Neural crest cell (in vitro differentiated cells): ENCODE results near the gene CDH26. TPM values are rescaled to one million over a fixed set of nuclear protein-coding genes. Genes with fewer than 3 reads are reported as not detected.
A peak's percentile ranks its signal among the peaks of the same experiment; 100 is the strongest.

ENCODE experiments used
- DNase-seq: peaks from one replicate; pipeline ENCODE4 v3.0.0; 2021; ENCODE audit warnings: low read depth, mixed read lengths, low spot score
- H3K27ac Mint-ChIP-seq: one replicate; pipeline ENCODE4 v1.8.0; 2021; ENCODE audit warnings: mild to moderate bottlenecking, mixed read lengths; ENCODE audit not compliant: unreplicated experiment
- H3K27me3 Mint-ChIP-seq: 2 replicates; pipeline ENCODE4 v1.8.0; 2021; ENCODE audit warnings: low read depth, mild to moderate bottlenecking, mixed read lengths
- H3K36me3 Mint-ChIP-seq: 2 replicates; pipeline ENCODE4 v1.8.0; 2021; ENCODE audit warnings: low read depth, mild to moderate bottlenecking, mixed read lengths
- H3K4me1 Mint-ChIP-seq: 2 replicates; pipeline ENCODE4 v1.8.0; 2021; ENCODE audit warnings: mixed read lengths
- H3K4me3 Mint-ChIP-seq: one replicate; pipeline ENCODE4 v1.8.0; 2021; ENCODE audit warnings: mild to moderate bottlenecking, mixed read lengths
- H3K9me3 Mint-ChIP-seq: 2 replicates; pipeline ENCODE4 v1.8.0; 2021; ENCODE audit warnings: mixed read lengths
- total RNA-seq: library from RNA; stranded (reverse); gene quantifications from 2 replicates; pipeline ENCODE4 v1.2.1, GENCODE V29; 2021
- TF ChIP-seq, protein P1 (sequence below): fragments of 200-600 bp; sonication (generic); conservative IDR thresholded peaks from 2 replicates; pipeline ENCODE4 v1.5.0; 2021; ENCODE audit warnings: antibody characterized with exemption, mild to moderate bottlenecking

Gene CDH26
- total RNA-seq, 1 donor from 2014 or later: 0.89 TPM

DNA sequence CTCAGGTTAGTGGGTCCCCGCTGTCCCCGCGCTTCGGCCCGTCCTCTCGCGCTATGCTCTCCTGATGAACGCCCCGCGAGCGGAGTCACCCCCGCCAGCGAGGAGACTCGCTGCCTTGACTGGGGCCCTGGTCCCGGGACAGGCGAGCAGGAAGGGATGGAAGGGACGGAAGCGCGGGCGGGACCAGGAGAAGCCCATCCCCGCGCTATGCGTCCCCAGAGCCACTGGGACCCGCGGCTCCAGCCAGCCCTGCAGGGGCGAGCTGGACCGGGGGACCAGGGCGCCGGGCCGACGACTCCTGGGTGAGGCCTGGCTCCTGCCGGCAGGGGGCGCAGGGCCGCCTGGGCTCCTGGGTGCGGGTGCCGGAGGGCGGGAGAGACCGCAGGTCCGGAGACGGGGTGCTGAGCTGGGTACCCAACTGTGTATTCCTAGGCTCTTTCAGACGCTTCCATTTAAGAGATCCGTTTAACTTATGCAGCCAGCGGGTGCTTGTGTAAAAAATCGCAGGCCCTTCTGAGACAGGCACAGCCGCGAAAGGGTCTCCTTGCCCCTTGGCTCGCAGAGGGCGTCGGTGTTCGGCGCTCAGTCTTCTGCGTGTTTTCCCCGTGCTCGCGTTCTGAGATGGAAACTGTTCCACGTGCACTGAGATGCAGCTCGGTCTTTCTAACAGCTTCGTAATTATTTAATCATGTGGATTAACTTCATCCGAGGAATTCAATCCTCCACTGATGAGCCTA, 24.2 kb upstream of the CDH26 start:
- no peak overlapping the region for H3K27ac Mint-ChIP-seq
- H3K4me1 Mint-ChIP-seq: peaks cover 39% of the 10 kb centered on the region
- no peaks in the 10 kb centered on the region for H3K9me3 Mint-ChIP-seq
- no peaks in the 10 kb centered on the region for H3K36me3 Mint-ChIP-seq
- H3K4me3 Mint-ChIP-seq: peak overlapping the region; percentile 88
- H3K27me3 Mint-ChIP-seq: peaks cover 4% of the 10 kb centered on the region
- peak; percentile 75 for DNase-seq
- TF ChIP-seq, protein P1, sequence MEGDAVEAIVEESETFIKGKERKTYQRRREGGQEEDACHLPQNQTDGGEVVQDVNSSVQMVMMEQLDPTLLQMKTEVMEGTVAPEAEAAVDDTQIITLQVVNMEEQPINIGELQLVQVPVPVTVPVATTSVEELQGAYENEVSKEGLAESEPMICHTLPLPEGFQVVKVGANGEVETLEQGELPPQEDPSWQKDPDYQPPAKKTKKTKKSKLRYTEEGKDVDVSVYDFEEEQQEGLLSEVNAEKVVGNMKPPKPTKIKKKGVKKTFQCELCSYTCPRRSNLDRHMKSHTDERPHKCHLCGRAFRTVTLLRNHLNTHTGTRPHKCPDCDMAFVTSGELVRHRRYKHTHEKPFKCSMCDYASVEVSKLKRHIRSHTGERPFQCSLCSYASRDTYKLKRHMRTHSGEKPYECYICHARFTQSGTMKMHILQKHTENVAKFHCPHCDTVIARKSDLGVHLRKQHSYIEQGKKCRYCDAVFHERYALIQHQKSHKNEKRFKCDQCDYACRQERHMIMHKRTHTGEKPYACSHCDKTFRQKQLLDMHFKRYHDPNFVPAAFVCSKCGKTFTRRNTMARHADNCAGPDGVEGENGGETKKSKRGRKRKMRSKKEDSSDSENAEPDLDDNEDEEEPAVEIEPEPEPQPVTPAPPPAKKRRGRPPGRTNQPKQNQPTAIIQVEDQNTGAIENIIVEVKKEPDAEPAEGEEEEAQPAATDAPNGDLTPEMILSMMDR: peak; percentile 97

DNA sequence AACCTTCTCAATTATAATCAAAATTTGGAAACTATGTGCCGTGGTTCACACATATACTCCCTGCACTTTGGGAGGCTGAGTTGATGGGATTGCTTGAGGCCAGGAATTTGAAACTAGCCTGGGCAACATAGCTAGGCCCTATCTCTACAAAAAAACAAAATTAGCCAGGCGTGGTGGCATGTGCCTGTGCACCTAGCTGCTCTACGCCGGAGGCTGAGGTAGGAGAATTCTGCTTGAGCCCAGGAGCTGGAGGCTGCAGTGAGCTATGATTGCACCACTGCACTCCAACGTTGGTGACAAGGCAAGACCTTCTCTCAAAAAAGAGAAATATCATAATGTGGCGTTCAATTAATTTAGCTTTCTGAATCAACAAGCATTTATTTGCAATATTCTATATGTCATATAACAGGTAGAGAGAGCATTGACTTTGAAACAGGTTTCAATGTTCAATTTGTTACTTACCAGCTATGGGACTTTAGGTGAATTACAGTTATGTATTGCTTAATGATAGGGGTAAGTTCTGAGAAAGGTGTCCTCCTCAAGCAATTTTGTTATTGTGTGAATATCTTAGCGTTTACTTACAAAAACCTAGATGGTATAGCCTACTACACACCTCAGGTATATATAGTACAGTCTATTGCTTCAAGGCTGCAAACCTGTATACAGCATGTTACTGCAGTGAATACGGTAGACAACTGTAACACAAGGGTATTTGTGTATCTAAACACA, 22.6 kb upstream of the CDH26 start:
- Mint-ChIP-seq H3K4me3 (peak overlapping the region; percentile 64), H3K36me3 (no peaks in the 10 kb centered on the region), H3K27ac (no peak overlapping the region), H3K4me1 (peaks cover 42% of the 10 kb centered on the region), H3K9me3 (no peaks in the 10 kb centered on the region), H3K27me3 (peaks cover 4% of the 10 kb centered on the region)
- TF ChIP-seq, protein P1: no peak
- no peak for DNase-seq

DNA sequence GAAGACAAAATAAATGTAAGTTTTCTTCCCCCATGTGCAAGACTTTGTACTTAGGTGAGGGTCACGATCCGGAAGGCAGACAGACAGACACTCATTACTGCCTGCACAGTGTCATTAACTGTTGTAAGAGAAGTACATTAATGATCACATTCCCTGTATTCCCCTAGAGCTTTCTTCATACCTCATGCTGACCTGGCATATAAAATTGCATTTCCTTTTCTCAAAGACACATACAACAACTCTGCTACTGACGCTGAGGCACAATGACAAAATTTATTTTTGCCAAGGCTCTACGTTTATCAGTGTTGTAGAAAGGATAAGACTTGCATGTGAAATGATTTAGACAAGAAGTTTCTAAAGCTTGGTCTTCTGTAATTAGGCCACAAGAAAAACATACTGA, 21.8 kb upstream of the CDH26 start:
- TF ChIP-seq, protein P1: no peak
- H3K27me3 Mint-ChIP-seq: peaks cover 4% of the 10 kb centered on the region
- H3K27ac Mint-ChIP-seq: no peak overlapping the region
- H3K4me1 Mint-ChIP-seq: peaks cover 45% of the 10 kb centered on the region
- no peaks in the 10 kb centered on the region for H3K9me3 Mint-ChIP-seq
- DNase-seq: no peak
- peak overlapping the region; percentile 64 for H3K4me3 Mint-ChIP-seq
- H3K36me3 Mint-ChIP-seq: no peaks in the 10 kb centered on the region

DNA sequence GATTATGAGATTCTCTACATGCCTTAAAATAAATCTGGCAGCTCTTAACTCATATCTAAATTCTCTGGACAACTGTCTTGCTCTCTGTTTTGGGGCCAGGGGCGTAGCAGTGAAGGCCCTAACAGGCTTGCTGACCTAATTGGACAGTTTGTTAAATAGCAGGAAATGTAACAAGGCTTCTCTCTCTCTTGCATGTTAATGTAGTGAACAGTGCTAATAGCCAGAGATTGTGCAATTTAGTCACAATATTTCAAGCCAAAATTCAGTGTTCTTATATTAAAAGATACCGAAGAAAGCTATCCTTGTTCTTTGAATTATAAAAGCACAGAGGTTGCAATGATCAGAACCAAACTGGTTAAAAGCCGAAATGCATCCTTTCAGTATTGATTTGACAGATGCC, 21.1 kb upstream of the CDH26 start:
- Mint-ChIP-seq H3K4me1 (peaks cover 45% of the 10 kb centered on the region), H3K4me3 (peak overlapping the region; percentile 64), H3K27me3 (peaks cover 4% of the 10 kb centered on the region), H3K36me3 (no peaks in the 10 kb centered on the region), H3K9me3 (no peaks in the 10 kb centered on the region), H3K27ac (no peak overlapping the region)
- no peak for DNase-seq
- TF ChIP-seq, protein P1: no peak

DNA sequence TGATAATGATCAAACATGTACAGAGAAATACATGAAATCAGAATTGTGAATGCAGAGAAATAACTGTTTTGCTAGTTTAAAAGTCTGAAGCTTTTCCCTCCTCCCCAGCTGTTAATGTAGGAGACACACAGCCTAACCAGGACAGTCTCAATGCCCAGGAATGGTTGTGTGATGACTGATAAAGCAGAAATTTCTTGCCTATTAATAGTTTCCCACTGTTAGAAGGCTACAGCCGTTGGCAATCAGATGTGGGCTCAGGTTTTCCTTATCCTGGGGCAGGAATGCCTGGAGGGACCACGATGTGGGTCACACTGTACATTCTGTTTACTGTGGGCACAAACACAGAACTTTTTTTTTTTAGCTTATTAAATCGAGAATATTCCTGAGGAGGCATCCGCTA, 20.0 kb upstream of the CDH26 start:
- H3K36me3 Mint-ChIP-seq: no peaks in the 10 kb centered on the region
- H3K27ac Mint-ChIP-seq: no peak overlapping the region
- peaks cover 4% of the 10 kb centered on the region for H3K27me3 Mint-ChIP-seq
- H3K4me3 Mint-ChIP-seq: peak overlapping the region; percentile 84
- DNase-seq: no peak
- H3K9me3 Mint-ChIP-seq: no peaks in the 10 kb centered on the region
- peaks cover 47% of the 10 kb centered on the region for H3K4me1 Mint-ChIP-seq
- TF ChIP-seq, protein P1: no peak
